Measurements from ENCODE around the gene NCR2. TPM values are rescaled to one million over a fixed set of nuclear protein-coding genes. Genes with fewer than 3 reads are reported as not detected.
"Not testable (repeated sequence)": the region's sequence is repeated elsewhere in the genome, so short reads cannot be mapped to it uniquely, and the experiment has no call there.

Gene NCR2, protein sequence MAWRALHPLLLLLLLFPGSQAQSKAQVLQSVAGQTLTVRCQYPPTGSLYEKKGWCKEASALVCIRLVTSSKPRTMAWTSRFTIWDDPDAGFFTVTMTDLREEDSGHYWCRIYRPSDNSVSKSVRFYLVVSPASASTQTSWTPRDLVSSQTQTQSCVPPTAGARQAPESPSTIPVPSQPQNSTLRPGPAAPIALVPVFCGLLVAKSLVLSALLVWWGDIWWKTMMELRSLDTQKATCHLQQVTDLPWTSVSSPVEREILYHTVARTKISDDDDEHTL
- not detected for polyA plus RNA-seq (ENCODE audit: low read depth in 6 of 6)

DNA sequence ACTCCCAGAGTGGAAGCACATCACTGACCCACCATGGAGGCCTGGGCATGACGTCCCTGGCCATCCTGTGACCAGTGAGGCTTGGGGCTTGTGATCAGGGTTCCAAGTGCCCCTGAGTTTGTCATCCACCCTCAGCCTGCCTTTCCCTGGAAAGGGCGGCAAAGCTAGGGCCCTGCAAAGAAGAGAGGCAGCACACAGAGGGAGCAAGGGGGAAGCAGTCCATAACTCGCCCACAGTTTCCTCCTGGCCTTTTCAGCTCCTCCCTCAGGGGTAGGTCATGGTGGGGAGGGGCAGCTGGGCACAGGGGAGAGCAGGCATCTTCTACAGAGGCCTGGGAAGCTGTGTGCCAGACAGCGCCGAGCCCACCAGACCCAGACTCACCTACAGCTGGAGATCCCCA is at the start of gene NCR2:
Gene NCR2, plus strand, starts transcription at position 313 of the 400 bp plus-strand sequence. CDS start 269 bp downstream, outside the sequence.
- Mint-ChIP-seq H3K27ac (peak within 1 kb of the TSS; percentile 94 to 99 (median 98)), H3K4me1 (peaks cover 38 to 53% (median 49%) of the 10 kb centered on the region in 3 donors), H3K36me3 (no peaks in the 10 kb centered on the region), H3K27me3 (no peaks in the 10 kb centered on the region), H3K4me3 (peak within 1 kb of the TSS in 7 of 8 donors; percentile 45 to 84 (median 76)), H3K9me3 (no peaks in the 10 kb centered on the region)
- no peak for ATAC-seq (ENCODE audit: low read depth in 2 of 2)
- DNase-seq, result no peak

DNA sequence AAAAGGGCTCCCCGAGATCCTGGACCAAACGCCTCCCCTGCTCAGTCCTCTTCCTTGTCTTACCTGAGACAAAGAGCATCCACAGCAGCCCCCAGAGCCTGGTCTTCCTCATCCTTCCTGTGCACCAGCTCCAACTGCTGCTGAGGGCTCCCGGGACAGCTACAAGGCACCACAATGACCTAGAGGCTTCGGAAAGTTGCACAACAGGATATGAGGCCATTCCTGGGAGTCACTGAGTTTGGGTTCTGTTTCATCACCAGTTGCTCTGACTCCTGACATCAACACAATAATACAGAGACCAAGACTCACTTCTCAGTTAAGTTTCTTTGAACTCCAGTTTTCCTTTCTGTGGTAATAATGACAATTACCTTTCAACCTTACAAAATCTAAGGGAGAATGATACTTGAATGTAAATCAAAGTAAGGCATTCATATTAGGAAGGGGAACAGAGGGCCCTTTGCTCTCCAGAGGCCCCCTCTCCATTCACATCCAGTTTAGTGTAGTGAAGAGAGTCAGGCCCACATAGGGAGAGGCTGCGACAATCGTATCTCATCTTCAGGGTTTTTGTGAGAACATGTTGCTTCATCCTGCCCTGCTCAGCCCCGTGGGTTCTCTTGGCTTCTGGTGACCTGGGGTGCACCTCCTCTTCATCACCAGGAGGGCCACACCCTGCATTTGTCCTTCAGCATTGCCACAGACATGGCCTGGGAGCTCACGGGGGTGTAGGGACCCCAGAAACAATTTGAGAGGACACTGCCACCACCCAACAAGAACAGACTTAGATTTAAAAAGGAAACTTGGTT is 48.7 kb upstream of the NCR2 start, which contains the start of gene TREM1:
Gene TREM1, minus strand, starts transcription at position 139 of the 803 bp plus-strand sequence. Its CDS starts 27 bp downstream, at position 112.
- Mint-ChIP-seq H3K27ac (peak within 1 kb of the TSS in 3 of 6 donors; percentile 24 to 47 (median 42)), H3K27me3 (peaks cover 11 to 25% (median 20%) of the 10 kb centered on the region in 3 donors), H3K9me3 (peaks cover 0 to 3% (median 0%) of the 10 kb centered on the region in 7 donors), H3K4me1 (peaks cover 0 to 3% (median 0%) of the 10 kb centered on the region in 3 donors), H3K4me3 (no peak within 1 kb of the TSS), H3K36me3 (peaks cover 7 to 8% of the 10 kb centered on the region in 2 donors)
- no peak for ATAC-seq (ENCODE audit: low read depth in 2 of 2)
- no peak for DNase-seq

DNA sequence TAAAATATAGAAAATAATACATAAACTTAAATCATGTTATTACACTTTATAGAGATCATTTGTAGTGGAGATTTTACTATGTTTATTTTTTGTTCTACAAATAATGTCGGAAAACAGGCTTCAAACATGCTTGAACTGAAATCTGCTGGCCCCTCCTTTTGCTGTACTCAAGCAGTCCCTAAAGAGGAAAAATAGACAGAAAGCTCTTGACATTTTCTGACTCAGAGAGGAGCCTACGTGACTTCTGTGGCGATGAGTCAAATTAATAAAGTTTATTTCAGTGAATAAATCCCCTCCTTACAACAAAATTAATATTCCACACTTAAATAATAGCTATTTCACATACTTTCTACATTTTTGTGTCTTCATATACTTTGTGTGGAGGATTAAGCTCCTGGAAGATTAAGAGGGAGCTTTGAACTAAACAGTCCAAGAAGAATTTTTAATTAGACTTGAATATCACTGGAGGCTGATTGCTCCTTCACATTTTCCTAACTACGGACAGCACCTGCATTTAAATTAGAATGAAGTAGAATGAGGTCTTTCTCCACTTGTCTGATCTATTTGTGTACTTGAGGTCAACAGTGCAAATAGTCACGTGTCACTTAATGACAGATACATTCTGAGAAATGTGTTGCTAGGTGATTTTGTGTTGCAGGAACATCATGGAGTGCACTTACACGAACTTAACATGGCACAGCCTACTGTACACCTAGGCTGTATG is 47.2 kb upstream of the NCR2 start:
- no peak for DNase-seq
- peaks cover 0 to 3% (median 0%) of the 10 kb centered on the region in 3 donors for H3K4me1 Mint-ChIP-seq
- peaks cover 7 to 20% (median 20%) of the 10 kb centered on the region in 3 donors for H3K27me3 Mint-ChIP-seq
- peak; percentile 32 to 65 for ATAC-seq (ENCODE audit: low read depth in 2 of 2)
- no peak overlapping the region for H3K4me3 Mint-ChIP-seq
- no peak overlapping the region for H3K27ac Mint-ChIP-seq
- peaks cover 1 to 8% of the 10 kb centered on the region in 2 donors for H3K36me3 Mint-ChIP-seq
- H3K9me3 Mint-ChIP-seq, result peaks cover 0 to 3% (median 0%) of the 10 kb centered on the region in 7 donors

DNA sequence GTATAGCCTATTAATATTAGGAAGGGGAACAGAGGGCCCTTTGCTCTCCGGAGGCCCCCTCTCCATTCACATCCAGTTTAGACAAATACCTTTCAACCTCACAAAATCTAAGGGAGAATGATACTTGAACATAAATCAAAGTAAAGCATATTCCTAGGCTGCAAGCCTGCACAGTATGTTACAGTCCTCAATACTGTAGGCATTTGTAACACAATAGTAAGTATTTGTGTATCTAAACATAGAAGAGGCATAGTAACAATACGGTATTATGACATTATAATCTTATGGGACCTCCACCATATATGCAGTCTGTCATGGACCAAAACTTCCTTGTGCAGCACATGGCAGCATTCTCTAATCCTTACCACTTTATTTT is 46.7 kb upstream of the NCR2 start:
- Mint-ChIP-seq H3K27me3 (peaks cover 5 to 17% (median 15%) of the 10 kb centered on the region in 3 donors), H3K9me3 (peaks cover 0 to under 1% (median 0%) of the 10 kb centered on the region in 7 donors), H3K4me3 (no peak overlapping the region), H3K4me1 (peaks cover 0 to under 1% (median 0%) of the 10 kb centered on the region in 3 donors), H3K27ac (no peak overlapping the region), H3K36me3 (peaks cover 0 to 8% of the 10 kb centered on the region in 2 donors)
- ATAC-seq (ENCODE audit: low read depth in 2 of 2), result no peak
- no peak for DNase-seq

DNA sequence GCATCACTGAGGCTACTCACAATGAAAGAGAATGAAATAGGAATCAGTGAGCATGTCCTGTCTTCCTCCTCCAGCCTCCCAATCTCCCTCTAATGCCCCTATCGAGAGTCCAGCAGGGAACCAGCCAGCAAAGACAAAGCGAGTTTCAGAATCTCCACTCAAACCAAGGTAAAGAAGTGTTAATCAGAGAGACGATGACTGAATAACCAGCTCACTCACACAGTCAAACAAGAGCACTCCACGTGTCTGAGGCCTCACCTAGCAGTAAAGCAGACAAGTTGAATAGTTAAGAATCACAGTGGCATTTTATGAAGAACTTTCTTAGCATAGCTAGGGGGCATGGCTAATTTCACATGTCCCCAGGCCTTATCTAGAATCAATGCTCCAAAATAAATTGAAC is 45.6 kb upstream of the NCR2 start:
- peaks cover 0 to 8% of the 10 kb centered on the region in 2 donors for H3K36me3 Mint-ChIP-seq
- peaks cover 0 to 14% (median 12%) of the 10 kb centered on the region in 3 donors for H3K27me3 Mint-ChIP-seq
- DNase-seq, result no peak
- peaks cover 0 to 3% (median 3%) of the 10 kb centered on the region in 3 donors for H3K4me1 Mint-ChIP-seq
- no peaks in the 10 kb centered on the region for H3K9me3 Mint-ChIP-seq
- H3K27ac Mint-ChIP-seq, result peak overlapping the region in 1 of 6 donors; percentile 42
- H3K4me3 Mint-ChIP-seq, result no peak overlapping the region
- ATAC-seq (ENCODE audit: low read depth in 2 of 2), result no peak

DNA sequence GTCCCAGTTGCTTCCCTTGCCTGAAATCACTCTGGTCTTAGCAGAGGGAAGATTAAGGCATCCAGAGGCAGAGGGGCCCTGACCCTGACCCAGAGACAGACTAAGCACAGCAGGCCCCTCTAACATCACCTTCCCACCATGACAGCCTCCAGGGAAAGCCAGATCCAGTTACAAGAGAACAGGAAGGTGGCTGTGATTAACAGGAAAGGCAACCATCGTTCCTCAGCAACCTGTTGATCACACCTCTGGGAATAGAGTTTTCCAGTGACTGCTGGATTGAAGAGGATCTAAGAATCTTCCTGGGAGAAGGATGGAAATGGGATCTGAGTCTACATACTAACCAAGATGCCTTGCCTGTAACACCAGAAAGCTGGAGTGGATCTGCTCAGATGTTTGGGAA is 43.7 kb upstream of the NCR2 start:
- no peak overlapping the region for H3K4me3 Mint-ChIP-seq
- peaks cover 0 to 7% (median 5%) of the 10 kb centered on the region in 3 donors for H3K4me1 Mint-ChIP-seq
- no peak for DNase-seq
- peaks cover 0 to 4% (median 3%) of the 10 kb centered on the region in 3 donors for H3K27me3 Mint-ChIP-seq
- H3K9me3 Mint-ChIP-seq, result peaks cover 0 to 8% (median 3%) of the 10 kb centered on the region in 7 donors
- H3K36me3 Mint-ChIP-seq, result peaks cover 0 to 7% of the 10 kb centered on the region in 2 donors
- no peak for ATAC-seq (ENCODE audit: low read depth in 2 of 2)
- no peak overlapping the region for H3K27ac Mint-ChIP-seq

DNA sequence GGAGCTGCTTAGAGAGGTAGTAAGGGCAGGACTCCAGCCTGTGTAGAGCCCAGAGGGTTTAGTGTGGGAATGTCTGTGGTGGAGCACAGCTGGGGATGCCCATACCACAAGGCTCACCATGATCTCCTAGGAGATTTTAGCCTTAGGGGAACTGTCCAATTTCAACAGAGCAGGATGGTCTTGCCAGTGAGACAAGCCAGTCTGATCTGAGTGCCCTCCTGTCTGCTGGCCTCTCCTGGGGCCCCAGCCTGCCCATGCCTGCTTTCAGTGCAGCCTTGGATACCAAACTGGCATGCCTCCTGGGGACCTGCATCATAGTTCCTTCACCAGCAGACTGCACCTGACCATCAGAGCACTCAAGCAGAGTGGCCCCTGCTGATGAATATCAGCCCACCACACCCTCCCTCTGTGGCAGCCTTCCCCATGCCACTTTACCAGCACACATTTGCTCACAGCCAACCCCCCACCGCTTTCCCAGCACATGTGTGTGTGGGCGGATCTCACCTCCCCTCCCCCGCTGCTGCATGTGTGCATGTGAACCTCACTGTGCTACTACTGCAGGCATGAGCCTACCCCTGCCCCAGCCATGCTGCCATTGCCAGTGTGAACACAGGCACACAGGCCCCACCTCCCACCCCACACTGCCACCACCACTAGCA is 41.1 kb upstream of the NCR2 start:
- no peak overlapping the region for H3K4me3 Mint-ChIP-seq
- H3K36me3 Mint-ChIP-seq, result peaks cover 4 to 27% of the 10 kb centered on the region in 2 donors
- peaks cover 5 to 28% (median 14%) of the 10 kb centered on the region in 7 donors for H3K9me3 Mint-ChIP-seq
- H3K27me3 Mint-ChIP-seq, result no peaks in the 10 kb centered on the region
- ATAC-seq (ENCODE audit: low read depth in 2 of 2) (no peak), DNase-seq (no peak)
- peaks cover 22 to 30% (median 25%) of the 10 kb centered on the region in 3 donors for H3K4me1 Mint-ChIP-seq
- H3K27ac Mint-ChIP-seq, result no peak overlapping the region

GRCh38 chr6:41297248-41297647 is 38.2 kb upstream of the NCR2 start:
- H3K9me3 Mint-ChIP-seq, result peaks cover 5 to 29% (median 19%) of the 10 kb centered on the region in 7 donors
- peaks cover 33 to 50% (median 47%) of the 10 kb centered on the region in 3 donors for H3K4me1 Mint-ChIP-seq
- DNase-seq; ATAC-seq (ENCODE audit: low read depth in 2 of 2); H3K27me3 Mint-ChIP-seq: not testable (repeated sequence)
- peaks cover 4 to 29% of the 10 kb centered on the region in 2 donors for H3K36me3 Mint-ChIP-seq
- peak overlapping the region in 2 of 8 donors; percentile 54 to 81 for H3K4me3 Mint-ChIP-seq
- peak overlapping the region in 2 of 6 donors; percentile 24 to 52 for H3K27ac Mint-ChIP-seq

DNA sequence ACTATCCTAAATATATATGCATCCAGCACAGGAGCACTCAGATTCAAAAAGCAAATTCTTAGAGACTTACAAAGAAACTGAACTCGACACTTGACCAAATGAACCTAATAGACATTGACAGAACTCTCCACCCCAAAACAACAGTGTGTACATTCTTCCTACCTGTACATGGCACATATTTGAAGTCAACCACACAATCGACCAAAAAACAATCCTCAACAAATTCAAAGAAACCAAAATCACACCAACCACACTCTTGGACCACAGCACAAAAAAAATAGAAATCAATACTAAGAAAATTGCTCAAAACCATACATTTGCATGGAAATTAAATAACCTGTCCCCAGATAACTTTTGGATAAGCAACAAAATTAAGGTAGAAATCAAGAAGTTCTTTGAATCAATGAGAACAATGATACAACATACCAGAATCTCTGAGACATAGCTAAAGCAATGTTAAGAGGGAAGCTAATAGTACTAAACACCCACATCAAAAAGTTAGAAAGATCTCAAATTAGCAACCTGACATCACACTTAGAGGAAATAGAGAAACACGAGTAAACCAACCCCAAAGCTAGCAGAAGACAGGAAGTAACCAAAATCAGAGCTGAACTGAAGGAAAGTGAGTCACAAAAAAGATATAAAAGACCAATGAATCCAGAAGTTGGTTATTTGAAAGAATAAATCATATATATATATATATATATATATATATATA is 36.5 kb upstream of the NCR2 start:
- H3K27me3 Mint-ChIP-seq, result no peaks in the 10 kb centered on the region
- DNase-seq, result peak; percentile 35
- peak overlapping the region; percentile 5 to 81 (median 80) for H3K4me3 Mint-ChIP-seq
- peak; percentile 72 to 73 for ATAC-seq (ENCODE audit: low read depth in 2 of 2)
- peaks cover 40 to 57% (median 55%) of the 10 kb centered on the region in 3 donors for H3K4me1 Mint-ChIP-seq
- H3K36me3 Mint-ChIP-seq, result peaks cover 4 to 29% of the 10 kb centered on the region in 2 donors
- peaks cover 11 to 36% (median 24%) of the 10 kb centered on the region in 7 donors for H3K9me3 Mint-ChIP-seq
- peak overlapping the region; percentile 87 to 97 (median 93) for H3K27ac Mint-ChIP-seq

DNA sequence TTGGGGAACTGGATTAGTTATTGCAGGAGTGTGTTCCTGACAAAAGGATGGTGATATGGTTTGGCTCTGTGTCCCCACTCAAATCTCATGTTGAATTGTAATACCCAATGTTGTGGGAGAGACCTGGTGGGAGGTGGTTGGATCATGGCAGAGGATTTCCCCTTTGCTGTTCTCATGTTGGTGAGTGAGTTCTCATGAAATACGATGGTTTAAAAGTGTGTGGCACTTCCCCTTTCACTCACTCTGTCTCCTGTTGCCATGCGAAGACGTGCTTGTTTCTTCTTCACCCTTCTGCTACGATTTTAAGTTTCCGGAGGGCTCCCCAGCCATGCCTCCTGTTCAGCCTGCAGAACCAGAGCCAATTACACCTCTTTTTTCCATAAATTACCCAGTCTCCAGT is 32.8 kb upstream of the NCR2 start:
- Mint-ChIP-seq H3K36me3 (peaks cover 4 to 16% of the 10 kb centered on the region in 2 donors), H3K27ac (peak overlapping the region; percentile 55 to 96 (median 91)), H3K27me3 (no peaks in the 10 kb centered on the region), H3K9me3 (peaks cover 11 to 20% (median 15%) of the 10 kb centered on the region in 7 donors), H3K4me3 (peak overlapping the region in 6 of 8 donors; percentile 55 to 86 (median 66)), H3K4me1 (peaks cover 48 to 62% (median 61%) of the 10 kb centered on the region in 3 donors)
- DNase-seq (peak; percentile 21), ATAC-seq (ENCODE audit: low read depth in 2 of 2) (peak; percentile 83 to 87)

DNA sequence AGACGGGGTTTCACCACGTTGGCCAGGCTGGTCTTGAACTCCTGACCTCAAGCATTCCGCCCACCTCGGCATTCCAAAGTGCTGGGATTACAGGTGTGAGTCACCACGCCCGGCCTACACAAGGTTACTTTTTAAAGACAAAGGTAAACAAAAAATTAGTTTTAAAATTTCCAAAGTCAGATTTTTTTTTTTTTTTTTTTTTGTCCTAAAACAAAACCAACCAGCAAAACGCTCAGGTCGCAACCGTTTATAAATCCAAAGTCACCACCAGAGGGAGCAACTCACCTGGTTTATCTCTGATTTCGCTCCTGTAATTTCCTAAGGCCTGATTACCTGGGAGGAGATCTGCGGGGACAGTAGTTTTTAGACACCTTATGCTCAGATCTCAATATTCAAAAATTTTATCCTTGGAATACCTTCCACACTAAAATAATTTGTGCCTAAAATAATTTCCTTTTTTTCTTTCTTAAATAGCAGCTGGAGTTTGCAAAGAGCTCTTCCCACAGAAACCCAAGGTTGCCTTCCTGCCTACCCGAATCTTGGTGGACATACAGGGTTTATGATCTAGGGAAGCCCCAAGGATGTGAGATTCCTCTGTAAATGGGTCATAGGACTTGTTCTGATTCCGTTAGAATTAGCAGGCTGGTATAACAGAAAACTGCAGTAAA is 29.1 kb upstream of the NCR2 start:
- peak; percentile 35 for DNase-seq
- Mint-ChIP-seq H3K4me1 (peaks cover 28 to 40% (median 28%) of the 10 kb centered on the region in 3 donors), H3K4me3 (peak overlapping the region in 3 of 8 donors; percentile 12 to 59 (median 30)), H3K27ac (peak overlapping the region in 3 of 6 donors; percentile 54 to 84 (median 70)), H3K9me3 (peaks cover 0 to 8% (median 6%) of the 10 kb centered on the region in 7 donors), H3K27me3 (peaks cover 0 to 8% (median under 1%) of the 10 kb centered on the region in 3 donors), H3K36me3 (no peaks in the 10 kb centered on the region)
- ATAC-seq (ENCODE audit: low read depth in 2 of 2), result peak; percentile 28 to 34

Data from naive B cell (primary cell).